ENCODE measurements around the gene ARHGAP19. TPM values are rescaled to one million over a fixed set of nuclear protein-coding genes. Genes with fewer than 3 reads are reported as not detected.

Gene ARHGAP19
- total and polyA plus RNA-seq, 2 of the 8 experiments (the other 6 are each of a cell fraction or from before 2014, with no cell fraction given) = 13.3 to 32.1 TPM

GRCh38 chr10:97333601-97334369, 41.3 kb upstream of the ARHGAP19 start (continued):
- TF ChIP-seq CHD7 (IDR thresholded peaks at IDR 0.05; ENCODE audit: insufficient replicate concordance, low read length) = no peak
- TF ChIP-seq TAF1 (IDR thresholded peaks at IDR 0.05; ENCODE audit: low read depth, low read length) = peak; percentile 12; the same call in 1 of the 2 replicates
- no peak for TF ChIP-seq PHF8 (conservative IDR thresholded peaks at IDR 0.05; ENCODE audit: low read depth, low read length)
- TF ChIP-seq KDM4A (IDR thresholded peaks at IDR 0.05; ENCODE audit: low read depth, low read length, severe bottlenecking) = peak; percentile 33
- TF ChIP-seq KDM5A (IDR thresholded peaks at IDR 0.05; ENCODE audit: low read length) = no peak
- no peak for TF ChIP-seq CREB1 (IDR thresholded peaks at IDR 0.05)
- peak; percentile 74; the same call in 1 of the 2 replicates for TF ChIP-seq RBBP5 (IDR thresholded peaks at IDR 0.05; ENCODE audit: borderline replicate concordance, low read depth, low read length)
- peak; percentile 63 for TF ChIP-seq MAX (IDR thresholded peaks at IDR 0.05)
